Frontal cortex (tissue), 4 donors: ENCODE measurements around the gene HEXA. TPM values are rescaled to one million over a fixed set of nuclear protein-coding genes. Genes with fewer than 3 reads are reported as not detected.

Experiments used
- DNase-seq, 2 donors: peaks; one replicate each; pipeline ENCODE4 v3.0.0; 2012; ENCODE audit warnings: low spot score in 2 of 2
- FAIRE-seq: peaks from 2 replicates; lab custom pipeline; 2012; peaks lifted over from hg19 to GRCh38; lab: Jason Lieb, UNC
- total RNA-seq: library from RNA; depleted of rRNA; stranded (reverse); fragments of >200 nt; gene quantifications from one replicate; pipeline ENCODE4 v1.2.3, GENCODE V29; 2014
- donor health status: control.
- donor health status: control.
- donor health status: control.

HEXA gene
- total RNA-seq, 1 donor from 2014 or later: 30.6 TPM

DNA sequence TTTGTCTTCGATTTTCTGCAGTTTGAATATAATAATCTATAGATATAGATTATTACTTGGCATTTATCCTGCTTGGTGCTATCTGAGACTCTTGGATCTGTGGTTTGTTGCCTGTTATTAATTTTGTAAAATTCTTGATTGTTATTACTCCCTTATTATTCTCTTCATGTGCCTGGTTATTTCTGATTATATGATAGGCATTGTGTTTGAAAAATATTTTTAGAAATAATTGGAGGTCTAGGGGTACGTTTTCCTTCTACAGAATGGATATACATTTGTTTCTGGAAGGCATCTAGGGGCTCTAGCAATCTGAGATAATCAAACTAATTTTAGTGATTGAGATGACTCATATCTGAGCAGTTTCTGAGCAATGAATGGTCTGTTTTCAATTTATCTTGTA lies 41.0 kb downstream of the HEXA start:
- FAIRE-seq (no peak), DNase-seq (no peak)

- FAIRE-seq (no peak), DNase-seq (no peak)
Observed at GRCh38 chr15:72331021-72331420, 44.8 kb downstream of the HEXA start.

GRCh38 chr15:72323752-72324151 lies 52.1 kb downstream of the HEXA start:
- FAIRE-seq (peak; percentile 66), DNase-seq (no peak)

DNA sequence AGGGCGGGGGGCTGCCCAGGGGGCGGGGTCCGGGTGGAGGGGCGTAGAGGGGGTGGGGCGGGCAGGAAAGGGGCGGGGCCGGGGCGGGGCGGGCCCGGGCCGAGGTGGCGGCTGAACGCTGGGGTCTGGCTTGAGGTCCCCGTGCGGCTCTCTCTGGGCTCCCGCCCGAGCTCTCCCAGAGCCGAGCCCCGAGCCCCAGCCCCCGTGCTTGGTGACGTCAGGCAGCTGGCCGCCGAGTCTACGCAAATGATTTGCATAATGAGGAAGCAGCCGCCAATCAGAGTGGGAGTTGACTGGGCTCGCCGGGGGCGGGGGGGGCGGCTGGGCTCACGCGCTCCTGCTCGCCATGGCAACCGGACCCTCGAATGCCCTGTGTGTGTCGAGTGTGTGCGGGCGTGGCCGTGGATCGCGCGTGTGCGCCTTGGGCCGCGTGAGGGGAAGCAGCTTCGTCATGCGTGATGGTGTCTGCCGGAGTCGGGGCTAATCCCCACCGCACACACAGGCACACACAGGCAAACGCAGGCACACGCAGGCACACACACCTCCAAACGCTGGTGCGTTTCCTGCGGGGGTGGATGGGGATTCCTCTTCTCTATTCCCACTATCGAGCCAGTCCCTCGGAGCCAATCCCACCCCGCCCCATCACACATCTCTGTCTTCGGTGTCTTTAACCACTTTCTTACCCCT lies 55.7 kb downstream of the HEXA start, which contains the start of gene CELF6:
CELF6 (minus strand) TSS at position 173 of the 687 bp plus-strand sequence. CDS start 283 bp downstream, outside the sequence.
- no peak for FAIRE-seq
- peak; percentile 85 to 88 for DNase-seq

- FAIRE-seq: no peak
- DNase-seq: peak; percentile 81 to 84
Observed at GRCh38 chr15:72319360-72319984, 56.3 kb downstream of the HEXA start.

- DNase-seq: no peak
- FAIRE-seq: no peak
Observed at GRCh38 chr15:72318408-72318942, 57.3 kb downstream of the HEXA start.

- DNase-seq: no peak
- FAIRE-seq: no peak
Observed at GRCh38 chr15:72315706-72316370, 60.0 kb downstream of the HEXA start.

DNA sequence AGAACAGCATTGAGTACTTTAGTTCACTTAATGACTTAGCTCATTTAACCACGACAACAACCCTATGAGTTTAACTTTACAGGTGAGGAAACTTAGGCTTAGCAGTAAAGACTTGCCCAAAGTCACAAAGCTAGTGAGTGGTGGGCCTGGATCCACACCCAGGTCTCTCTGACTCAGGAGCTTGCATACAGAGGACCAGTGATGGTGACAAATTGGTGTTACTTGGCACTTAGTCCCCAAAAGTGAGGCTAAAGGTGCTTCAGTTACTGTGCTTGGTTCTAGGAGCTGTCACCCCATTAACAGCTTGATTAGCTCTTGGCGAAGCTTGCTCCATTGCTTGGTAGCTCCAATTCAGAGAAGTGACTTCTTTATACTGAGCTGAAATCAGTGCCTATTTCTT lies 61.9 kb downstream of the HEXA start:
- FAIRE-seq (no peak), DNase-seq (no peak)

DNA sequence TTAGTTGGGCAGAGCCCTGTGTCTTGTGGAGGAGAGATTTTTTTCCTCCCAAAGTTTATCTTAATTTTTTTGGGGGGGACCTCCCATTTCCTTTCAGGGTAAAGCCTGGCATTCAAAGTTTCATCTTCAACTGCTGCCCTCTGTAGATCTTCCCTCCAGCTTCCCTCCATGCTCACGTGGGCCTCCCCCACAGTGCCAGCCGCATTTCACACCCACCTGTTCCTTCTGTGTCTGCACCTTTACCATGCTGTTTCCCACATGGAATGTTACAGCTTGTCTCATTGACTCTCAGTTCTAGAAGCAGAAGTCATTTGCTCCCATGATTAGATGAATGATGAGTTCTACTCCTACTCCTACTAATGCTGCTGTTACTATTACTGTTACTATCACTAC lies 62.4 kb downstream of the HEXA start:
- DNase-seq (no peak), FAIRE-seq (no peak)

DNA sequence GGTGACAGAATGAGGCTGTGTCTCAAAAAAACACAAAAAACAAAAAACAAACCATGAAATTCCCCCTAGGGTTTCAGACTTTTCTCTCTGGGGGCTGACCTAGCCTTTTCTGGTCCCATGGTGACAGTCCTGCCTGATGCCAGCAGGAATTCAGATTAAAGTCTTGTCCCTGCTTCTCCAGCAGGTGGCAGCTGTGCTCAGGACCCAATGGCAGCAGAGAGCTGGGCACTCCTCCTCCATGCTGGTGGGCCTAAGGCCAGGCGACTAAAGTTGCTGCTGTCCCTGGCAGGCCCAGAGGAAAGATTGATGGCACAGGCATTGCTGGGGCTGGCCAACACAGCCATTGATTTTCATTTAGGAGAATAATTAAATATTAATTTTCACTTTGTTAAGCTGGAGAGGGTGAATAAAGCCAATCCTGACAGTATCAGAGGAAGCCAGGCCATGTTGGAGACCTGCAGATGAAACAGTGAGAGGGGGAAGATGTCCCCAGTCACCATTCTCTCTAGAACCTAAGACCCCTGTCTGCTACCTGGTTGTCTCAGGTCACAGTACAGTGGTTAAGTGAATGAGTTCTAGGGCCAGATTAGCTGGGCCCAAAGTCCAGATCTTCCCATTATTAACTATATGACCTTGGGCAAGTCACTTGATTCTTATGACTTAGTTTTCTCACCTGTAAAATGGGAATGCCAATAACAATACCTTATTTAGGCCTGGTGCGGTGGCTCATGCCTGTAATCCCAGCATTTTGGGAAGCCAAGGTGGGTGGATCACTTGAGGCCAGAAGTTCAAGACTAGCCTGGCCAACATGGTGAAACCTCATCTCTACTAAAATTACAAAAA lies 63.0 kb downstream of the HEXA start:
- FAIRE-seq: no peak
- peak in 1 of 2 donors; percentile 62 for DNase-seq

- FAIRE-seq (no peak), DNase-seq (no peak)
Observed at GRCh38 chr15:72307026-72307425, 68.8 kb downstream of the HEXA start.

DNA sequence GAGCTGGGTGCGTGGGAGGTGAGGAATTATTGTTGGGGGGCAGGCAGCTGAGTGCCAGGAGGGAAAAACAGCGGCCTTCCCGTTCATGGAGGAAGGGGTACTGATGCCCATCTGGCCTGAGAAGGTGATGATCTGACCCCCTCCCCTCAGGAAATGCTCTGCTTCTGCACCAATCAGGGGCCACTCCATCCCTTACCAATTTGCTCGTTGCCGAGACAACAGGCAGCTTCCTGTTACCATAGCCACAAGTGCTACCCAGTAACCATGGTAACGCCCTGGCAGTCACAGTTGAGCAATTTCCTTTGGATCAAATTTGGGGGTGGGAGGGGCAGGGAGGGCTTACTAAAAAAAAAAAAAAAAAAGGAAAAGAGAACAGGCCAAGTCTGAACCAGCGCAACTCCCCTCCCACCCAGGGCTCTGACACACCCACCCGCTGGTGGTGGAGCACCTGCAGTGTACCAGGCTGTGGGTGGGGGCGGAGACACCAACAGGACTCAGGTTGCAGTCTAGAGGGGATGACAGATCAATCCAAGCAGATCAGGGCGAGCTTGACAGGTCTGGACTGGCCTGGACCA lies 69.5 kb downstream of the HEXA start:
- no peak for FAIRE-seq
- peak in 1 of 2 donors; percentile 48 for DNase-seq

DNA sequence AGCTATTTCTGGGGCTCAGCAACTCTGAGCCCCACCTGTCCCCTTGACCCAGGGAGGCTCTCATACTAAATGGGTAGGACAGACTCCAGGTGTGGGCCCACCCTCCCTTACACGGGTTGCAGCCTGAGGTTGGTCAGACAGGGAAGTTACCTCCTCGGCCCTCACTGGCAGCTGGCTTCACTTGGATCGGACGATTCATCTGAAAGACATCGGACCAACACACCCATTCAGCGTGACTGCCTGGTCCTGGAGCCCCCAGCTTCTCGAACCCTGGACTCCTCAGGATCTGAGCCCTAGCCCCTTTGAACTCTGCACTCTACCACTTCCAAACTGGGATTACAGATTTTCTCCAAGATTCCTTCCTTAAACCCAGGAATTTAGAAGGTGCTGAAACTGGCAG lies 71.2 kb downstream of the HEXA start:
- no peak for FAIRE-seq
- DNase-seq: no peak

- FAIRE-seq (no peak), DNase-seq (no peak)
Observed at GRCh38 chr15:72302955-72303354, 72.9 kb downstream of the HEXA start.

Other genes starting within 250 kb of the HEXA start
- 1.2 TPM for gene GRAMD2A, start 178.2 kb downstream of the HEXA start, total RNA-seq
- 285 TPM for gene PKM, start 144.8 kb downstream of the HEXA start, total RNA-seq
- gene PARP6, start 103.5 kb downstream of the HEXA start, total RNA-seq: 55.4 TPM
- 11.4 TPM for gene CELF6, start 55.9 kb downstream of the HEXA start, total RNA-seq
- gene TMEM202, start 22.3 kb upstream of the HEXA start, total RNA-seq: not detected
- 31.4 TPM for gene ARIH1, start 98.3 kb upstream of the HEXA start, total RNA-seq